Gastrocnemius medialis (tissue), 4 donors: ENCODE results near the gene HLCS. TPM values are rescaled to one million over a fixed set of nuclear protein-coding genes. Genes with fewer than 3 reads are reported as not detected.

Experiments used
- ATAC-seq, 2 donors: fragments of 150-250 bp; one replicate each; pipeline ENCODE4 v1.9.1; 2016
- DNase-seq, 2 donors: peaks; one replicate each; pipeline ENCODE4 v3.0.0-alpha.2; 2019
- H3K27ac ChIP-seq, 4 donors: fragments of 200-600 bp; sonication (generic); 1 replicate in 1 of 4; 2 replicates in 3 of 4; pipeline ENCODE4 v1.5.1; 2016 to 2018; ENCODE audit warnings: mild to moderate bottlenecking in 2 of 4, moderate library complexity in 1 of 4
- H3K27me3 ChIP-seq, 3 donors: fragments of 200-600 bp; sonication (generic) in 2 of 3; 1 replicate in 1 of 3; 2 replicates in 2 of 3; pipeline versions ENCODE4 v1.5.1 to v1.6.0; 2016 to 2019; ENCODE audit warnings: mild to moderate bottlenecking in 1 of 3, moderate library complexity in 1 of 3
- H3K36me3 ChIP-seq, 2 donors: fragments of 200-600 bp; sonication (generic) in 1 of 2; one replicate each; pipeline ENCODE4 v1.5.1; 2017 to 2018
- H3K4me1 ChIP-seq, 2 donors: fragments of 200-600 bp; sonication (generic) in 1 of 2; one replicate each; pipeline ENCODE4 v1.5.1; 2016 to 2017; ENCODE audit warnings: mild to moderate bottlenecking in 2 of 2
- H3K4me3 ChIP-seq, 4 donors: fragments of 200-600 bp; sonication (generic) in 3 of 4; 1 replicate in 1 of 4; 2 replicates in 3 of 4; pipeline ENCODE4 v1.5.1; 2016 to 2019; ENCODE audit warnings: mild to moderate bottlenecking in 2 of 4
- H3K9me3 ChIP-seq, 3 donors: fragments of 200-600 bp; sonication (generic) in 2 of 3; 1 replicate in 1 of 3; 2 replicates in 2 of 3; pipeline ENCODE4 v1.5.1; 2016 to 2019
- CTCF ChIP-seq, 5 experiments: fragments of 450-650 bp in 3 of 5; fragments of 200-600 bp in 2 of 5; sonication (generic) in 2 of 5; IDR thresholded peaks in 4 of 5; conservative IDR thresholded peaks in 1 of 5; 1 replicate in 4 of 5; 2 replicates in 1 of 5; pipeline ENCODE4 v1.5.1; 2016 to 2019; ENCODE audit warnings: antibody characterized with exemption in 5 of 5, mild to moderate bottlenecking in 3 of 5, moderate library complexity in 3 of 5
- POLR2A ChIP-seq, 2 donors: fragments of 450-650 bp; IDR thresholded peaks; one replicate each; pipeline ENCODE4 v1.6.1; 2017; ENCODE audit warnings: antibody characterized with exemption in 2 of 2, mild to moderate bottlenecking in 2 of 2, moderate library complexity in 2 of 2
- in situ Hi-C, 4 donors: fragments of 200-750 bp; cut with MboI; loops; one replicate each; pipeline versions ENCODE4 v1.15.0 to v1.8.0; 2017; ENCODE audit warnings: low sequenced_read_pairs in 4 of 4
- intact Hi-C: fragments of 100-400 bp; cut with DNase I; formaldehyde crosslinking; loops from one replicate; pipeline ENCODE4 v1.15.1; 2023; ENCODE audit warnings: low total_unique reads
- total RNA-seq, 4 donors: library from RNA; depleted of rRNA; stranded (reverse); fragments of >200 nt; gene quantifications; one replicate each; pipeline versions ENCODE4 v1.1.0 to v1.2.3, GENCODE V29; 2016

Gene HLCS
- total RNA-seq, 4 donors from 2014 or later = 10.6 to 18.4 (median 15.4) TPM

- DNase-seq (no peak), ATAC-seq (no peak)
- H3K36me3 ChIP-seq = no peaks in the 10 kb centered on the region
- TF ChIP-seq CTCF (IDR thresholded peaks at IDR 0.05 in 4 of 5, conservative IDR thresholded peaks at IDR 0.05 in 1 of 5) = no peak
- no peak for TF ChIP-seq POLR2A (IDR thresholded peaks at IDR 0.05)
- H3K4me1 ChIP-seq = no peaks in the 10 kb centered on the region
- intact Hi-C loops (no loop called here), in situ Hi-C loops (no loop called here)
- no peak overlapping the region for H3K4me3 ChIP-seq
- no peaks in the 10 kb centered on the region for H3K27me3 ChIP-seq
- H3K27ac ChIP-seq = no peak overlapping the region
- H3K9me3 ChIP-seq = no peaks in the 10 kb centered on the region
These were observed 140.8 kb downstream of the HLCS start for GRCh38 chr21:36825658-36826057.

- intact Hi-C loops = no loop called here
These were observed 145.5 kb downstream of the HLCS start for GRCh38 chr21:36821032-36821299.

GRCh38 chr21:36820176-36821031 is 146.1 kb downstream of the HLCS start:
- no peaks in the 10 kb centered on the region for H3K36me3 ChIP-seq
- no peak overlapping the region for H3K27ac ChIP-seq
- in situ Hi-C loops (no loop called here), intact Hi-C loops (no loop called here)
- no peaks in the 10 kb centered on the region for H3K9me3 ChIP-seq
- no peak for DNase-seq
- TF ChIP-seq CTCF (IDR thresholded peaks at IDR 0.05 in 4 of 5, conservative IDR thresholded peaks at IDR 0.05 in 1 of 5) (no peak), POLR2A (IDR thresholded peaks at IDR 0.05) (no peak)
- H3K27me3 ChIP-seq = no peaks in the 10 kb centered on the region
- ATAC-seq = no peak
- no peak overlapping the region for H3K4me3 ChIP-seq
- H3K4me1 ChIP-seq = no peaks in the 10 kb centered on the region

More at GRCh38 chr21:36821032-36821299, 145.5 kb downstream of the HLCS start:
- DNase-seq (no peak), ATAC-seq (no peak)
- H3K4me1 ChIP-seq = no peaks in the 10 kb centered on the region
- no peaks in the 10 kb centered on the region for H3K9me3 ChIP-seq
- H3K27ac ChIP-seq = no peak overlapping the region
- no peaks in the 10 kb centered on the region for H3K36me3 ChIP-seq
- no peak overlapping the region for H3K4me3 ChIP-seq
- in situ Hi-C loops = no loop called here
- no peaks in the 10 kb centered on the region for H3K27me3 ChIP-seq
- TF ChIP-seq CTCF (IDR thresholded peaks at IDR 0.05 in 4 of 5, conservative IDR thresholded peaks at IDR 0.05 in 1 of 5) (no peak), POLR2A (IDR thresholded peaks at IDR 0.05) (no peak)

- no peaks in the 10 kb centered on the region for H3K9me3 ChIP-seq
- H3K36me3 ChIP-seq = no peaks in the 10 kb centered on the region
- DNase-seq (no peak), ATAC-seq (no peak)
- H3K27me3 ChIP-seq = no peaks in the 10 kb centered on the region
- intact Hi-C loops = no loop called here
- no peaks in the 10 kb centered on the region for H3K4me1 ChIP-seq
- TF ChIP-seq CTCF (IDR thresholded peaks at IDR 0.05 in 4 of 5, conservative IDR thresholded peaks at IDR 0.05 in 1 of 5) (no peak), POLR2A (IDR thresholded peaks at IDR 0.05) (no peak)
- H3K27ac ChIP-seq = no peak overlapping the region
- H3K4me3 ChIP-seq = no peak overlapping the region
- in situ Hi-C loops = no loop called here
These were observed 148.6 kb downstream of the HLCS start for GRCh38 chr21:36817732-36818450.
